HG03039 (cell line): ENCODE data around the gene BCL6B.
A peak's percentile ranks its signal among the peaks of the same experiment; 100 is the strongest.

Experiments used
- ATAC-seq: cut with Tn5 transposase; IDR thresholded peaks from one replicate; pipeline ENCODE4 v1.9.1; 2021; ENCODE audit warnings: mild to moderate bottlenecking, moderate library complexity; ENCODE audit not compliant: unreplicated experiment

Gene BCL6B

GRCh38 chr17:7005716-7006115 is 17.1 kb upstream of the BCL6B start:
- ATAC-seq: no peak

GRCh38 chr17:7007143-7007542 is 15.7 kb upstream of the BCL6B start:
- no peak for ATAC-seq

- no peak for ATAC-seq
Measured at GRCh38 chr17:7010523-7010922, 12.3 kb upstream of the BCL6B start.

- no peak for ATAC-seq
Measured at GRCh38 chr17:7011415-7011814, 11.4 kb upstream of the BCL6B start.

GRCh38 chr17:7011942-7012254 is 11.0 kb upstream of the BCL6B start:
- ATAC-seq: no peak

GRCh38 chr17:7014261-7014994 is 8.4 kb upstream of the BCL6B start:
- ATAC-seq: peak; percentile 65

- peak; percentile 14 for ATAC-seq
Measured at GRCh38 chr17:7014995-7015958, 7.6 kb upstream of the BCL6B start.

GRCh38 chr17:7016418-7016817 is 6.4 kb upstream of the BCL6B start:
- ATAC-seq: no peak

GRCh38 chr17:7016886-7017826 is 5.7 kb upstream of the BCL6B start:
- ATAC-seq: no peak

GRCh38 chr17:7017827-7018200 is 5.0 kb upstream of the BCL6B start:
- no peak for ATAC-seq

- ATAC-seq: no peak
Measured at GRCh38 chr17:7018331-7018964, 4.4 kb upstream of the BCL6B start.

- no peak for ATAC-seq
Measured at GRCh38 chr17:7019367-7019766, 3.5 kb upstream of the BCL6B start.

GRCh38 chr17:7019839-7020519 is 2.9 kb upstream of the BCL6B start:
- ATAC-seq: no peak

GRCh38 chr17:7020894-7021664 is 1.8 kb upstream of the BCL6B start:
- no peak for ATAC-seq

- ATAC-seq: peak; percentile 39
Measured at GRCh38 chr17:7021993-7022778, 664 bp upstream of the BCL6B start.

- no peak for ATAC-seq
Measured at GRCh38 chr17:7023576-7024401, 939 bp downstream of the BCL6B start.

- ATAC-seq: no peak
Measured at GRCh38 chr17:7024402-7024785, 1.5 kb downstream of the BCL6B start.

- ATAC-seq: no peak
Measured at GRCh38 chr17:7025245-7025644, 2.4 kb downstream of the BCL6B start.
